T-helper 17 cell (primary cell): Measurements from ENCODE around the gene SEMA5A. TPM values are rescaled to one million over a fixed set of nuclear protein-coding genes. Genes with fewer than 3 reads are reported as not detected.

ENCODE experiments used
- ATAC-seq: fragments of 150-1000 bp; cut with Tn5 transposase; 2 replicates; pipeline ENCODE4 v1.10.0; 2021; ENCODE audit warnings: mild to moderate bottlenecking, moderate library complexity
- DNase-seq, 3 donors: peaks; one replicate each; pipeline versions ENCODE4 v3.0.0 to v3.0.0-alpha.2; 2020 to 2021
- H3K9me3 ChIP-seq: one replicate; pipeline ENCODE4 v1.7.0; 2013; ENCODE audit warnings: low read length, mild to moderate bottlenecking; ENCODE audit not compliant: control insufficient read depth, poor library complexity, severe bottlenecking
- H3K27ac Mint-ChIP-seq: one replicate; pipeline ENCODE4 v1.8.0; 2022; ENCODE audit warnings: mild to moderate bottlenecking, moderate library complexity, mixed read lengths
- H3K27me3 Mint-ChIP-seq: one replicate; pipeline ENCODE4 v1.8.0; 2022; ENCODE audit warnings: mixed read lengths
- H3K36me3 Mint-ChIP-seq: one replicate; pipeline ENCODE4 v1.8.0; 2022; ENCODE audit warnings: low read depth, mixed read lengths
- H3K4me1 Mint-ChIP-seq: one replicate; pipeline ENCODE4 v1.8.0; 2022; ENCODE audit warnings: mild to moderate bottlenecking, mixed read lengths
- H3K4me3 Mint-ChIP-seq: one replicate; pipeline ENCODE4 v1.8.0; 2022; ENCODE audit warnings: mild to moderate bottlenecking, moderate library complexity, mixed read lengths
- total RNA-seq, 4 donors: library from RNA in 2 of 4; stranded (reverse) in 2 of 4; gene quantifications; one replicate each; pipeline ENCODE4 v1.2.3 and lab custom pipeline; 2022 to 2026

Gene SEMA5A
- total RNA-seq, 2 donors from 2014 or later = 0.75 to 0.94 TPM

DNA sequence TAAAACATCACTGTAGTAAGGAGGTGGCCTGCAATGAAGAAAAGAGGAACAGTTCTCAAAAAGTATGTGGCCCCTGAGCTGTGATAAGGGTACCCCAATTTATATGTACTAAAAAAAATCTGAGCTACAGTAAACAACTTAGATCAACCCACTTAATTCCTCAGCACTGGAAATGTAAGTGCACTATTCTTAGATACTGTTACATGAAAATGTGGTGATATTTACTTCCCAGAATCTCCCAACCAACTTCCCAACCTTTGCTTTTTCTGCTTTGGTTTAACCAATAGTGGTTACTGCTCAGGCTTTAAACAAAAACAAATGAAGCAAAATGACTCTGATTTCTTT is 114.8 kb downstream of the SEMA5A start:
- H3K4me1 Mint-ChIP-seq = no peaks in the 10 kb centered on the region
- H3K36me3 Mint-ChIP-seq = no peaks in the 10 kb centered on the region
- no peak overlapping the region for H3K4me3 Mint-ChIP-seq
- DNase-seq (no peak), ATAC-seq (no peak)
- H3K9me3 ChIP-seq = no peaks in the 10 kb centered on the region
- no peaks in the 10 kb centered on the region for H3K27me3 Mint-ChIP-seq
- no peak overlapping the region for H3K27ac Mint-ChIP-seq

DNA sequence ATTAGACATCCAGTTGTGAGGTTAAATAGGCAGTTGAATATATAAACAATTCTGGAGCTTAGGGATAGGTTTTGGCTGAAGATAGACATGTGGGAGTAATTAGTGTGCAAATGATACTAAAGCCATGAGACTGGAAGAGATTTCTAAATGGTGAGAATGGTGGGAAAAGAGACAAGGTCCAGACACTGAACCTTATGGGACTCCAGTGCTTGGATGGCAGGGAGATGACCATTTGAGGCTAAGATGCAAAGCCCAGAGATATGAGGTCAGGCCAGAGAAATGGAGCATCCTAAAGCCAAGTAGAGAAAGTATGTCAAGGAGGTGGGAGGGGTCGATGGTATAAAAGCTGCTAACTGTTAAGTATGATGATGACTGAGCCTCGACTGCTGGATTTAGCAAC is 115.6 kb downstream of the SEMA5A start:
- no peak overlapping the region for H3K4me3 Mint-ChIP-seq
- H3K36me3 Mint-ChIP-seq = no peaks in the 10 kb centered on the region
- no peak for ATAC-seq
- H3K9me3 ChIP-seq = no peaks in the 10 kb centered on the region
- no peaks in the 10 kb centered on the region for H3K4me1 Mint-ChIP-seq
- H3K27ac Mint-ChIP-seq = no peak overlapping the region
- no peaks in the 10 kb centered on the region for H3K27me3 Mint-ChIP-seq
- no peak for DNase-seq

DNA sequence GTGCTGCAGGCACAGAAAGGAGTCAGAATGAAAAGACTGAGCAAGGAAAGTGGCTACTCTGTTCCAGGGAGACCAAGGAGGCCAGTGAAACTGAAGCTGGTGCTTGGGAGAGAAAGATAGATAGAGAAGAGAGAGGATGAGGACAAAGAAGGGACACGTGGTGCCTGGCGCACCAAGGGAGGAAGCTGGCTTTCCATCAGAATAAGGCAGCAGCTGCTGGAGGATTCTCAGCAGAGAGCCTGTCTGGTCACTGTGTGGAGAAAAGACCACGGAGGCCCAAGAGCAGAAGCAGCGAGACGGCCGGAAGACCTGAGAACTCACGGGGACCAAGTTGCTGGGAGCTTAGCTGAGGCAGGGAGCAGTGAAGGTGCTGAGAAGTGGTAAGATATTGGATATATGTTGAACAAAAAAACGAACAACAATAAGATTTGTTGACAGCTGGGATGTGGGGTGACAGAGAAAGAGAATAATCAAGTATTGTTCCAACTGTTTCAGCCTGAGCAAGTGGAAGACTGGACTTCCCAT is 116.1 kb downstream of the SEMA5A start:
- Mint-ChIP-seq H3K36me3 (no peaks in the 10 kb centered on the region), H3K4me1 (no peaks in the 10 kb centered on the region), H3K4me3 (no peak overlapping the region), H3K27me3 (no peaks in the 10 kb centered on the region), H3K27ac (no peak overlapping the region)
- ATAC-seq (no peak), DNase-seq (no peak)
- no peaks in the 10 kb centered on the region for H3K9me3 ChIP-seq

DNA sequence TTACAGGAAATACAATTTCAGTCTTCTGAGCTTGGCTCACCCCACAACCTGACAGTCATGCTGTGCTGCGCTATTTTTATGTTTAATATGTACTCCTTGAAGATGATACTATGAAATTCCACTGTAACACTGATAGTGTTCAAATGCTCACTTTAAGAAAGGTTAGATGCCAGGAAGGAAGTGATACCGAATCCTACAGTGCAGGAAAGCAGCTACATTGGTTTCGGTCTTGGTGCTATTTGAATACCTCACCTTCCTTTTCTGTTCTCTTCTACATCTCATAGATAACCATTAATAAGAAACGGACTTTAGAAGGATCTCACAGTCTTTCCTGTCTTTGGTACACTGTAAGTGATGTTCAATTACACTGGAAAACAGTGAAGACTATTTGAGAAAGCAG is 117.6 kb downstream of the SEMA5A start:
- H3K4me3 Mint-ChIP-seq = no peak overlapping the region
- no peaks in the 10 kb centered on the region for H3K27me3 Mint-ChIP-seq
- no peak overlapping the region for H3K27ac Mint-ChIP-seq
- ATAC-seq (no peak), DNase-seq (no peak)
- no peaks in the 10 kb centered on the region for H3K36me3 Mint-ChIP-seq
- no peaks in the 10 kb centered on the region for H3K9me3 ChIP-seq
- H3K4me1 Mint-ChIP-seq = no peaks in the 10 kb centered on the region

DNA sequence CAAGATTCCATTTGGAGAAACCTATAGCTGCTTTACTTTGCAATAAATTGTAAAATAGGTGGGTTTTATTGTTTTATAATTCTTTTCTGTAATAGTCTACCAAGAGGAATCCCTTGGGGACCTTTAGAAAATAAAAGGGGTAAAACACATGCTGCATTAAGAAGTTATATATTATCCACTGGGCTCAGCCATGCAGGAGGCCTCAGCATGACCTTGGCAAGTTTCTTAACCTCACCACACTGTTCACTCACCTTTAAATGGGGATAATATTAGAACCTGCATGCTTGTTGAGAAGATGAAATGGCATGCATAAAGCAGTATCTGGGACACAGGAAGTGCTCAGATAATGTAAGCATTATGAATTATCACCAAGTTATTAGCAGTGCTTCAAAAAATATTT is 120.2 kb downstream of the SEMA5A start:
- Mint-ChIP-seq H3K27ac (no peak overlapping the region), H3K4me3 (no peak overlapping the region), H3K27me3 (no peaks in the 10 kb centered on the region), H3K4me1 (no peaks in the 10 kb centered on the region), H3K36me3 (no peaks in the 10 kb centered on the region)
- no peaks in the 10 kb centered on the region for H3K9me3 ChIP-seq
- DNase-seq (no peak), ATAC-seq (no peak)

DNA sequence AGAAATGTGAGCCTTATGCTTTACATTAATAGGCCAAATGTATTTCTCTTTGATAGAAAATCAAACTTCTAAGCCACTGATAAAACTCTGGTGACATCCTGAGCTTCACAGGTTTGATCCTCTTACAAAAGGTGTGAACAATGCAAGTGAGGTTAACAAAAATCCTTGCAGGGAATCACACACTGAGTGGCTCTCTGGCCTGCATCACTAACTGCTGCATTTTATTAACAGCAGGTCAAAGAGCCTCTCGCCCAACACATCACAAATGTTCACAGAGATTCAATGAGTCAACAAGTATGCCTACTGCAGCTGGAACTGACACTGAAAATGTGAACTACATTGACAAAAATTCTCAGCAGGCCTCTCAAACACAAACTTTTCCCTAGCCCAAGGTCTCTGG is 122.3 kb downstream of the SEMA5A start:
- H3K27me3 Mint-ChIP-seq = no peaks in the 10 kb centered on the region
- no peak for ATAC-seq
- no peaks in the 10 kb centered on the region for H3K4me1 Mint-ChIP-seq
- no peaks in the 10 kb centered on the region for H3K36me3 Mint-ChIP-seq
- H3K9me3 ChIP-seq = no peaks in the 10 kb centered on the region
- H3K27ac Mint-ChIP-seq = no peak overlapping the region
- H3K4me3 Mint-ChIP-seq = no peak overlapping the region
- DNase-seq = no peak

DNA sequence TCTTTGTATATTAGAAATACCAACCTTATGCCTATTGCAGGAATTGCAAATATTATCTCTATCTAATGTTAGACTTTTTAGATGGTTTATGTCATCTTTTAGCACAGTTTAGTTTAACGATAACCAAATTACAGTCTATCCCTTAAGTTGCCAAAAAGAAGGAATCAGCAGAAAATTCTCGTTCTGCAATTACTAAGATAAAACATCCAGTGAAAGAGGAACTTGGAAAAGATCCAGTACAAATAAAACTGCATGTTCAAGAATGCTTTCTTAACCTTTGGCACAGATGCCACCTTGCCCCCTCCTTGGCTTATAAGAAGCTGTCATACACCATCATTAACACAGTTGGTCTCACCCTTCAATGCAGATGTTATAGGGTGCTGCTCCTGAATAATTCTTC is 124.0 kb downstream of the SEMA5A start:
- DNase-seq = no peak
- no peak overlapping the region for H3K4me3 Mint-ChIP-seq
- no peaks in the 10 kb centered on the region for H3K36me3 Mint-ChIP-seq
- no peaks in the 10 kb centered on the region for H3K9me3 ChIP-seq
- H3K27ac Mint-ChIP-seq = no peak overlapping the region
- no peak for ATAC-seq
- H3K27me3 Mint-ChIP-seq = no peaks in the 10 kb centered on the region
- H3K4me1 Mint-ChIP-seq = no peaks in the 10 kb centered on the region

DNA sequence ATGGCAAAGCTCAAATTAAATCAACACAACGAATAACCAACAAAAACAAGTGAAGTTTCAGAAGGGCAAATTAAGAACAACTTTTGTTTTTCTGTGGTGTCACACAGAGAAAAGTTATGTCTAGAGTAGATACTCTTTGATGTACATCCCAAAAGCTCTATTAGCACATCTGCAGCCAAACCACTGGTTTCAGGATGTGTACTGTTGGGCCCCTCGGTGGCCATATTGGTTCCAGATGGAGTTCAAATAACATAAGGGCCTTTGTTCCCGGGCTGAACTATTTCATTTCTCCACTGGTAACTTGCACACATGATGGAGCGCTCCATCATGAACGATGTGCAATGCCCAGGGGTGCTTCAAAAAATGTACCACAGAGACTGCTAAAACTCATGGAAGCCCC is 126.1 kb downstream of the SEMA5A start:
- H3K27me3 Mint-ChIP-seq = no peaks in the 10 kb centered on the region
- H3K36me3 Mint-ChIP-seq = no peaks in the 10 kb centered on the region

DNA sequence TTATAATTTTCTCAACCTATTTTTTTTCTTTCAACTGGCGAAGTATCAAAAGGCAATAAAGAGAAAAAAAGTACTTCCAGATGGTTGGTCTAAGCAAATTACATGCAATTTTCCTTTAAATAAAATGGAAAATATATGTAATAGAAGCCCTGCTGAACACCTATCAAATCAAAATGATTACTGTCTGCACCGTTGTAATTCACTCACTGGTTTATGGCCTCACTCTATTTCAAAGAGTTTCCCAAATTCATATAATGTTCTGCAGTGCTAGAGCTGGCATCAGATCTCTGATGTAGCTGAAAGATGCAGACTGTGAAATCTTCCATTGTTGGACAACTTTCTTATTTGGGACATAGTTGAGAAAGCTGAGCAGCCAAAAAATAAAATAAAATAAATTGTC is 130.3 kb downstream of the SEMA5A start:
- Mint-ChIP-seq H3K27ac (no peak overlapping the region), H3K4me1 (no peaks in the 10 kb centered on the region), H3K36me3 (no peaks in the 10 kb centered on the region), H3K4me3 (no peak overlapping the region), H3K27me3 (no peaks in the 10 kb centered on the region)
- no peak for DNase-seq
- H3K9me3 ChIP-seq = no peaks in the 10 kb centered on the region
- ATAC-seq = no peak

More for the DNA sequence above, 126.1 kb downstream of the SEMA5A start:
- ATAC-seq = no peak
- no peaks in the 10 kb centered on the region for H3K4me1 Mint-ChIP-seq
- no peak for DNase-seq
- no peaks in the 10 kb centered on the region for H3K9me3 ChIP-seq
- no peak overlapping the region for H3K4me3 Mint-ChIP-seq
- H3K27ac Mint-ChIP-seq = no peak overlapping the region

DNA sequence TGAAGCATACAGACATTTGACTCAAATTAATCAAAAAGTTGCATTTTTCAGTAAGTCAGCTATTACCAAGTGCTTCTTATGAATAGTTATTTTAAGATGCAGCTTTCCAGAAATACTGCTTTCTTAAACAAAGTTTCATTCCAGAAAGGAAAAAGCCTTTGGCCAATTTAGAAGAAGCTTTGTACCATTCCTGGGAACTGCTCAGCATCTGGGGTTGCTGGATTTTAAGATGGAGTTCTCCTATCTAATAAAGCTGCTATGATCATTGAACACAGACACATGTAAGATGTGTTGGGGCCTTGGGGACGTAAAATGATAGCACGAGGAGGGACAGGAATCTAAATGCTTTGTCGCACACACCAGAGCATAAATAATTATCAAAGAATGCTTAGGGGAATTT is 130.8 kb downstream of the SEMA5A start:
- DNase-seq = no peak
- Mint-ChIP-seq H3K27me3 (no peaks in the 10 kb centered on the region), H3K4me1 (no peaks in the 10 kb centered on the region), H3K27ac (no peak overlapping the region), H3K4me3 (no peak overlapping the region), H3K36me3 (no peaks in the 10 kb centered on the region)
- ATAC-seq = no peak
- H3K9me3 ChIP-seq = no peaks in the 10 kb centered on the region

DNA sequence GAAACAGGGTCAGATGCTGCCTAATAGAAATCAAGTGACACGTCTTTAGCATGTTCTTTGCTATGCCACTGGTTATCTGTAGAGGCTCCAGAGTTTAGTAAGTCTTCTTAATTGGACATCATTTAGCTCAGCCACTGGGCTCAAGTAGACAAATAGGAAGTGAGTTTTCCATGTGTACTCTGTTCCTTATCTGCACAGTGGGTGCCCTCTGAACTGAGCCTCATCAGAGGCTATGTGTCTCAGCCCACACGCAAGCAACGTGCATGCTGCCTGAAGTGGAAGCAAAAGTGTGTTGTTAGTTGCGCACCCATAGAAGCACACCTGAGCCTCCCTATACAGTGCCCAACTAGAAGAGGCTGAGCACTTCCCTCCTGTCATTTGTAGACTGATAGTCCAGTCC is 134.7 kb downstream of the SEMA5A start:
- no peak overlapping the region for H3K4me3 Mint-ChIP-seq
- ATAC-seq (no peak), DNase-seq (no peak)
- no peaks in the 10 kb centered on the region for H3K36me3 Mint-ChIP-seq
- H3K9me3 ChIP-seq = no peaks in the 10 kb centered on the region
- no peak overlapping the region for H3K27ac Mint-ChIP-seq
- no peaks in the 10 kb centered on the region for H3K27me3 Mint-ChIP-seq
- no peaks in the 10 kb centered on the region for H3K4me1 Mint-ChIP-seq

DNA sequence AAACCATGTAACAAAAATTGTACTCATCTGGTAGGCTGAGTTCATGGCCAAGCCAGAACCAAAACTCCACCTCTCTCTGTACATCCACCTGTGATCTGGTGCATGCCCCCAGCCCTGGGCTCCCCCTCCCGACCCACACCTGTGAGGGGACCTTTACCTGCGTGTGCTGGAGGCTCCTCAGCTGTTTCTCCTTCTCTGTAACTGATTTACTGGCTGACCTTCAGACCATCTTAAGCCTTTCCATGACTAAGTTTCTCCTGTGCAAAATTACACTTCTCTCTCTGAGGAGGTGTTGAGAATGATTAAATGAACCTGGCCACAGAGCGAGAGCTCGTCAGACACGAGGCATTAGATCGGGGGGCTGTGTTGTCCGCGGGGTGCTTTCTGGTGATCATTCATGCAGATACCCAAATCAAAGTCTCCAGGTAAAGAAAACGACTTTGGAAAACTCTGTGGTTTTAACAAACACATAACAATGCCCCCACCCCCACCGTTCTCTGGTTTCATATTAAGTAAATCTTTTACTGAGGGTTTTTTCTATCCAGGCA is 136.4 kb downstream of the SEMA5A start:
- Mint-ChIP-seq H3K27me3 (no peaks in the 10 kb centered on the region), H3K4me3 (no peak overlapping the region), H3K36me3 (no peaks in the 10 kb centered on the region), H3K27ac (no peak overlapping the region), H3K4me1 (no peaks in the 10 kb centered on the region)
- no peak for ATAC-seq
- DNase-seq = no peak
- no peaks in the 10 kb centered on the region for H3K9me3 ChIP-seq

DNA sequence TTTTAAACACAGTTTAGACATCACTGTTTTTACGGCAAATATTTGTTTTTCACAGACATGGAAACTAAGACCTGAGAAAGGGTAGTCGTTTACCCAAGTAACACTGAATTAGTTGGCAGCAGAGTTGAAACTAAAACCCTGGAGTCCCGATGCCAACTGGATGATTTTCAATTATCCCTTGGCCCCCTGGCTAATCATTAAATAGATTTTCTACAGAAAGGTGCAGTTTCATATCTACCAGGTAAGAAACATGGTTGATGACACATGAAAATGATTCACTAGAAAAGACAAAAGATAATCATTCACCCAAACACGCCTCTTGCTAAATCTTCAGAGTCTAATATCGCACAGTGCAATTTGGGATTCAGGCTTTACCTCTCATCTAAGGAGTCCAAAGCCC is 136.9 kb downstream of the SEMA5A start:
- H3K4me3 Mint-ChIP-seq = no peak overlapping the region
- DNase-seq = no peak

DNA sequence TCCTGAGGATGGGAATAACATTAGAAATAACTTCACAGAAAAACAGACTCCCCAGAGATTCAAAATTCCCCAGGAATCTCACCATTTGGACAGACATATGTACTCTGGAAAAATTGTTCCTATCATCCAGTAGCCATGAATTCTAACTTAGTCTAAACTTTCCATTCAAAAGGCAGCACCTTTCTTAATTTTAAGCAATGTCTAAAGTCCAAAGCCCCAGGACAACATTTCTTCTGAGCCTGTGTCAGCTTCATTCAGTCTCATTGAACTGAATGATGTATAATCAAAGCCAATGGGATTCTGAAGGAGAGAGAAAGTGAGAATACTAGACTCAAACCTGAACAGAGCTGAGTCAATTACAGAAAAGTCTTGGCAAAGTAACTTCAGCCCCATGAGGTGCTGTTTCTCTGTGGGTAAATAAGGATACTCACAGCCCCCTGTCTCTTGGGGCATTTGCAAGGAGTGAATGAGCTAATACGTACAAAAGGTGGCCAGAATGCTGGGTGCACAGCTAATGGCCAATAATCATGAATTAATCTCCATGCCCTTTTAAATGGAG is 140.6 kb downstream of the SEMA5A start:
- no peaks in the 10 kb centered on the region for H3K27me3 Mint-ChIP-seq
- no peak for DNase-seq
- no peak overlapping the region for H3K4me3 Mint-ChIP-seq
- H3K9me3 ChIP-seq = no peaks in the 10 kb centered on the region
- no peak for ATAC-seq
- no peaks in the 10 kb centered on the region for H3K36me3 Mint-ChIP-seq
- H3K4me1 Mint-ChIP-seq = no peaks in the 10 kb centered on the region
- no peak overlapping the region for H3K27ac Mint-ChIP-seq

More for the DNA sequence above, 136.9 kb downstream of the SEMA5A start:
- H3K27me3 Mint-ChIP-seq = no peaks in the 10 kb centered on the region
- no peak overlapping the region for H3K27ac Mint-ChIP-seq
- H3K36me3 Mint-ChIP-seq = no peaks in the 10 kb centered on the region
- H3K4me1 Mint-ChIP-seq = no peaks in the 10 kb centered on the region
- no peak for ATAC-seq
- no peaks in the 10 kb centered on the region for H3K9me3 ChIP-seq
